GM19351 (cell line): Measurements from ENCODE around the gene AMELX.

Source experiments
- ATAC-seq: cut with Tn5 transposase; IDR thresholded peaks from one replicate; pipeline ENCODE4 v1.9.1; 2021; ENCODE audit warnings: mild to moderate bottlenecking, moderate library complexity; ENCODE audit not compliant: unreplicated experiment

The AMELX gene

GRCh38 chrX:11293113-11293512 lies at the start of gene AMELX:
AMELX (plus strand) TSS chrX:11293413; CDS start chrX:11294789, 1,376 bp downstream.
- no peak for ATAC-seq

- no peak for ATAC-seq
Measured at GRCh38 chrX:11244636-11245035, 48.6 kb upstream of the AMELX start.

GRCh38 chrX:11254417-11255109 lies 38.6 kb upstream of the AMELX start:
- ATAC-seq = no peak

GRCh38 chrX:11257290-11257689 lies 35.9 kb upstream of the AMELX start:
- no peak for ATAC-seq

- ATAC-seq = no peak
Measured at GRCh38 chrX:11257711-11258110, 35.5 kb upstream of the AMELX start.

GRCh38 chrX:11259437-11259836 lies 33.8 kb upstream of the AMELX start:
- ATAC-seq = no peak

GRCh38 chrX:11261260-11261659 lies 32.0 kb upstream of the AMELX start:
- no peak for ATAC-seq

- no peak for ATAC-seq
Measured at GRCh38 chrX:11264925-11265324, 28.3 kb upstream of the AMELX start.

- no peak for ATAC-seq
Measured at GRCh38 chrX:11265352-11265751, 27.9 kb upstream of the AMELX start.

- ATAC-seq = no peak
Measured at GRCh38 chrX:11266573-11267003, 26.6 kb upstream of the AMELX start.

GRCh38 chrX:11267425-11267824 lies 25.8 kb upstream of the AMELX start:
- no peak for ATAC-seq

GRCh38 chrX:11269006-11269405 lies 24.2 kb upstream of the AMELX start:
- ATAC-seq = no peak

GRCh38 chrX:11269996-11270395 lies 23.2 kb upstream of the AMELX start:
- ATAC-seq = no peak

- no peak for ATAC-seq
Measured at GRCh38 chrX:11272290-11272689, 20.9 kb upstream of the AMELX start.

GRCh38 chrX:11272863-11273262 lies 20.4 kb upstream of the AMELX start:
- no peak for ATAC-seq

- ATAC-seq = no peak
Measured at GRCh38 chrX:11273544-11273943, 19.7 kb upstream of the AMELX start.

GRCh38 chrX:11282043-11282442 lies 11.2 kb upstream of the AMELX start:
- ATAC-seq = no peak

- no peak for ATAC-seq
Measured at GRCh38 chrX:11285651-11286050, 7.6 kb upstream of the AMELX start.

GRCh38 chrX:11287505-11287904 lies 5.7 kb upstream of the AMELX start:
- ATAC-seq = no peak

- no peak for ATAC-seq
Measured at GRCh38 chrX:11290416-11291102, 2.7 kb upstream of the AMELX start.

- ATAC-seq = no peak
Measured at GRCh38 chrX:11296051-11296450, 2.8 kb downstream of the AMELX start.

GRCh38 chrX:11298600-11298999 lies 5.4 kb downstream of the AMELX start:
- ATAC-seq = no peak

GRCh38 chrX:11304829-11305228 lies 11.6 kb downstream of the AMELX start:
- ATAC-seq = no peak
